ENCODE data around the gene ATP5F1B.
A peak's percentile ranks its signal among the peaks of the same experiment; 100 is the strongest.
"Not testable (repeated sequence)": the region's sequence is repeated elsewhere in the genome, so short reads cannot be mapped to it uniquely, and the experiment has no call there.

ATP5F1B gene

GRCh38 chr12:56645717-56646446 is at the start of gene ATP5F1B:
Gene ATP5F1B (minus strand): TSS chr12:56645984. CDS start chr12:56645963, 21 bp downstream.
- peak; percentile 93 for DNase-seq

GRCh38 chr12:56694161-56694560 is 48.4 kb upstream of the ATP5F1B start:
- no peak for DNase-seq

- DNase-seq = no peak
These were observed 43.0 kb upstream of the ATP5F1B start for GRCh38 chr12:56688846-56689109.

- DNase-seq = peak; percentile 98
These were observed 42.5 kb upstream of the ATP5F1B start, which contains the start of gene PTGES3 for GRCh38 chr12:56688129-56688845. Gene PTGES3 (minus strand): TSS chr12:56688284. CDS start chr12:56687999, 285 bp downstream.

- DNase-seq = peak; percentile 60
These were observed 41.7 kb upstream of the ATP5F1B start for GRCh38 chr12:56687223-56688128.

- no peak for DNase-seq
These were observed 39.1 kb upstream of the ATP5F1B start for GRCh38 chr12:56684745-56685359.

GRCh38 chr12:56682323-56682722 is 36.5 kb upstream of the ATP5F1B start:
- DNase-seq = no peak

GRCh38 chr12:56679883-56680575 is 34.2 kb upstream of the ATP5F1B start:
- DNase-seq = peak; percentile 18

GRCh38 chr12:56678852-56679251 is 33.1 kb upstream of the ATP5F1B start:
- DNase-seq = no peak

- no peak for DNase-seq
These were observed 31.9 kb upstream of the ATP5F1B start for GRCh38 chr12:56677680-56678079.

GRCh38 chr12:56676851-56677580 is 31.2 kb upstream of the ATP5F1B start:
- no peak for DNase-seq

GRCh38 chr12:56671608-56672007 is 25.8 kb upstream of the ATP5F1B start:
- DNase-seq = no peak

GRCh38 chr12:56670836-56671235 is 25.1 kb upstream of the ATP5F1B start:
- DNase-seq = no peak

- no peak for DNase-seq
These were observed 22.3 kb upstream of the ATP5F1B start for GRCh38 chr12:56668197-56668457.

- no peak for DNase-seq
These were observed 16.3 kb upstream of the ATP5F1B start for GRCh38 chr12:56661979-56662638.

GRCh38 chr12:56661560-56661959 is 15.8 kb upstream of the ATP5F1B start:
- no peak for DNase-seq

- no peak for DNase-seq
These were observed 13.1 kb upstream of the ATP5F1B start for GRCh38 chr12:56658921-56659320.

GRCh38 chr12:56657416-56658379 is 11.9 kb upstream of the ATP5F1B start:
- DNase-seq = no peak

GRCh38 chr12:56653781-56654180 is 8.0 kb upstream of the ATP5F1B start:
- DNase-seq = not testable (repeated sequence)

- not testable (repeated sequence) for DNase-seq
These were observed 2.2 kb upstream of the ATP5F1B start for GRCh38 chr12:56648023-56648422.
